Hematopoietic multipotent progenitor cell treated with erythropoietin and hydrocortisone succinate and interleukin-3 and kit ligand, for 17 days (in vitro differentiated cells): ENCODE results near the gene NKIRAS1.
A peak's percentile ranks its signal among the peaks of the same experiment; 100 is the strongest.
"Not testable (repeated sequence)": the region's sequence is repeated elsewhere in the genome, so short reads cannot be mapped to it uniquely, and the experiment has no call there.

Experiments used
- DNase-seq: peaks from one replicate; pipeline ENCODE4 v3.0.0-alpha.2; 2015; ENCODE audit warnings: low spot score

Gene NKIRAS1

GRCh38 chr3:23904545-23904944 is 12.2 kb downstream of the NKIRAS1 start:
- DNase-seq, result no peak

GRCh38 chr3:23900744-23901143 is 16.0 kb downstream of the NKIRAS1 start:
- no peak for DNase-seq

- no peak for DNase-seq
Observed at GRCh38 chr3:23895181-23895580, 21.6 kb downstream of the NKIRAS1 start.

- no peak for DNase-seq
Observed at GRCh38 chr3:23894254-23895061, 22.3 kb downstream of the NKIRAS1 start.

GRCh38 chr3:23889950-23890349 is 26.8 kb downstream of the NKIRAS1 start:
- DNase-seq, result no peak

GRCh38 chr3:23889386-23889785 is 27.4 kb downstream of the NKIRAS1 start:
- no peak for DNase-seq

GRCh38 chr3:23888617-23889228 is 28.1 kb downstream of the NKIRAS1 start:
- DNase-seq, result peak; percentile 65

- no peak for DNase-seq
Observed at GRCh38 chr3:23886311-23886710, 30.5 kb downstream of the NKIRAS1 start.

- DNase-seq, result no peak
Observed at GRCh38 chr3:23885210-23885609, 31.6 kb downstream of the NKIRAS1 start.

GRCh38 chr3:23884481-23884880 is 32.3 kb downstream of the NKIRAS1 start:
- DNase-seq, result no peak

GRCh38 chr3:23882487-23882918 is 34.3 kb downstream of the NKIRAS1 start:
- no peak for DNase-seq

GRCh38 chr3:23881993-23882392 is 34.8 kb downstream of the NKIRAS1 start:
- not testable (repeated sequence) for DNase-seq

GRCh38 chr3:23880703-23881339 is 36.0 kb downstream of the NKIRAS1 start:
- DNase-seq, result no peak

- DNase-seq, result no peak
Observed at GRCh38 chr3:23879485-23879884, 37.3 kb downstream of the NKIRAS1 start.

GRCh38 chr3:23877329-23877980 is 39.3 kb downstream of the NKIRAS1 start:
- DNase-seq, result no peak

- no peak for DNase-seq
Observed at GRCh38 chr3:23876923-23877322, 39.9 kb downstream of the NKIRAS1 start.

- DNase-seq, result no peak
Observed at GRCh38 chr3:23875113-23875725, 41.6 kb downstream of the NKIRAS1 start.

- no peak for DNase-seq
Observed at GRCh38 chr3:23874359-23875112, 42.3 kb downstream of the NKIRAS1 start.

GRCh38 chr3:23873941-23874340 is 42.8 kb downstream of the NKIRAS1 start:
- no peak for DNase-seq

GRCh38 chr3:23872330-23872729 is 44.5 kb downstream of the NKIRAS1 start:
- DNase-seq, result no peak

- DNase-seq, result not testable (repeated sequence)
Observed at GRCh38 chr3:23871361-23871760, 45.4 kb downstream of the NKIRAS1 start.
